Fibroblast of lung (primary cell): Measurements from ENCODE around the gene PCYT1A. TPM values are rescaled to one million over a fixed set of nuclear protein-coding genes. Genes with fewer than 3 reads are reported as not detected.

Experiments used
- DNase-seq, 2 donors: peaks; one replicate each; pipeline versions ENCODE4 v3.0.0 to v3.0.0-alpha.2; 2010; ENCODE audit warnings: low read depth in 2 of 2
- H2AFZ ChIP-seq: 2 replicates; pipeline ENCODE4 v1.5.1; 2012; ENCODE audit warnings: low read length, control low read depth, inconsistent platforms
- H3K27ac ChIP-seq: 2 replicates; pipeline ENCODE4 v1.5.1; 2011; ENCODE audit warnings: low read length, control low read depth; ENCODE audit not compliant: insufficient read depth
- H3K27me3 ChIP-seq: 2 replicates; pipeline ENCODE4 v1.5.1; 2011; ENCODE audit warnings: mild to moderate bottlenecking, low read length; ENCODE audit not compliant: control insufficient read depth, insufficient read depth
- H3K36me3 ChIP-seq: 2 replicates; pipeline ENCODE4 v1.5.1; 2011; ENCODE audit warnings: low read length; ENCODE audit not compliant: control insufficient read depth, insufficient read depth
- H3K4me1 ChIP-seq: 2 replicates; pipeline ENCODE4 v1.5.1; 2011; ENCODE audit warnings: low read length; ENCODE audit not compliant: control insufficient read depth, insufficient read depth; ENCODE audit errors: extremely low read depth
- H3K4me2 ChIP-seq: 2 replicates; pipeline ENCODE4 v1.5.1; 2011; ENCODE audit warnings: low read length, control low read depth; ENCODE audit not compliant: insufficient read depth; ENCODE audit errors: extremely low read depth
- H3K4me3 ChIP-seq, 4 experiments: fragments of 200-600 bp in 1 of 4; sonication (generic) in 1 of 4; replicated peaks in 1 of 4; 2 replicates each; pipeline ENCODE4 v1.5.1; 2011 to 2016; ENCODE audit warnings: low read length in 4 of 4, low read depth in 3 of 4, mild to moderate bottlenecking in 3 of 4, control low read depth in 2 of 4, inconsistent platforms in 1 of 4, mixed read lengths in 1 of 4; ENCODE audit not compliant: insufficient read depth in 1 of 4; ENCODE audit errors: control extremely low read depth in 1 of 4
- H3K79me2 ChIP-seq: 2 replicates; pipeline ENCODE4 v1.5.1; 2012; ENCODE audit warnings: mild to moderate bottlenecking, low read length, inconsistent platforms; ENCODE audit not compliant: control insufficient read depth, insufficient read depth
- H3K9ac ChIP-seq: 2 replicates; pipeline ENCODE4 v1.5.1; 2011; ENCODE audit warnings: mild to moderate bottlenecking, low read length, control low read depth; ENCODE audit not compliant: insufficient read depth
- H3K9me3 ChIP-seq: 2 replicates; pipeline ENCODE4 v1.5.1; 2012; ENCODE audit warnings: low read depth, low read length; ENCODE audit not compliant: control insufficient read depth, insufficient read depth
- H4K20me1 ChIP-seq: 2 replicates; pipeline ENCODE4 v1.5.1; 2011; ENCODE audit warnings: low read length; ENCODE audit not compliant: control insufficient read depth, insufficient read depth; ENCODE audit errors: extremely low read depth
- EZH2 ChIP-seq: IDR thresholded peaks from 2 replicates; pipeline ENCODE4 v1.5.1; 2012; ENCODE audit warnings: low read length, control low read depth, mild to moderate bottlenecking; ENCODE audit errors: missing control alignments
- polyA plus RNA-seq, 2 donors: library from polyadenylated mRNA; depleted of rRNA in 1 of 2; stranded (reverse) in 1 of 2; unstranded in 1 of 2; fragments of >200 nt; gene quantifications; 2 replicates each; pipeline ENCODE4 v1.2.1, GENCODE V29; 2011 to 2012; ENCODE audit warnings: missing spikeins in 1 of 2
- total RNA-seq: library from RNA; depleted of rRNA; stranded (reverse); fragments of >200 nt; gene quantifications from 2 replicates; pipeline ENCODE4 v1.2.1, GENCODE V29; 2014
- TF ChIP-seq, protein P1 (sequence below), 2 donors: IDR thresholded peaks in 1 of 2; conservative IDR thresholded peaks in 1 of 2; 1 replicate in 1 of 2; 2 replicates in 1 of 2; pipeline ENCODE4 v1.5.1; 2011 to 2012; ENCODE audit warnings: low read length in 2 of 2, control low read depth in 1 of 2, inconsistent platforms in 1 of 2, low read depth in 1 of 2, mild to moderate bottlenecking in 1 of 2

PCYT1A gene
- total and polyA plus RNA-seq, 2 donors (not counting 1 experiment from before 2014, with no cell fraction given): 68.9 to 73.8 TPM

GRCh38 chr3:196192524-196193051 lies 94.9 kb downstream of the PCYT1A start:
- H3K9me3 ChIP-seq: no peaks in the 10 kb centered on the region
- no peak overlapping the region for H2AFZ ChIP-seq
- no peak overlapping the region for H3K9ac ChIP-seq
- H3K4me2 ChIP-seq: no peak overlapping the region
- H3K36me3 ChIP-seq: no peaks in the 10 kb centered on the region
- DNase-seq: no peak
- no peaks in the 10 kb centered on the region for H3K4me1 ChIP-seq
- H3K27ac ChIP-seq: no peak overlapping the region
- no peaks in the 10 kb centered on the region for H3K27me3 ChIP-seq
- H3K79me2 ChIP-seq: no peaks in the 10 kb centered on the region
- H3K4me3 ChIP-seq: no peak overlapping the region
- TF ChIP-seq, protein P1, sequence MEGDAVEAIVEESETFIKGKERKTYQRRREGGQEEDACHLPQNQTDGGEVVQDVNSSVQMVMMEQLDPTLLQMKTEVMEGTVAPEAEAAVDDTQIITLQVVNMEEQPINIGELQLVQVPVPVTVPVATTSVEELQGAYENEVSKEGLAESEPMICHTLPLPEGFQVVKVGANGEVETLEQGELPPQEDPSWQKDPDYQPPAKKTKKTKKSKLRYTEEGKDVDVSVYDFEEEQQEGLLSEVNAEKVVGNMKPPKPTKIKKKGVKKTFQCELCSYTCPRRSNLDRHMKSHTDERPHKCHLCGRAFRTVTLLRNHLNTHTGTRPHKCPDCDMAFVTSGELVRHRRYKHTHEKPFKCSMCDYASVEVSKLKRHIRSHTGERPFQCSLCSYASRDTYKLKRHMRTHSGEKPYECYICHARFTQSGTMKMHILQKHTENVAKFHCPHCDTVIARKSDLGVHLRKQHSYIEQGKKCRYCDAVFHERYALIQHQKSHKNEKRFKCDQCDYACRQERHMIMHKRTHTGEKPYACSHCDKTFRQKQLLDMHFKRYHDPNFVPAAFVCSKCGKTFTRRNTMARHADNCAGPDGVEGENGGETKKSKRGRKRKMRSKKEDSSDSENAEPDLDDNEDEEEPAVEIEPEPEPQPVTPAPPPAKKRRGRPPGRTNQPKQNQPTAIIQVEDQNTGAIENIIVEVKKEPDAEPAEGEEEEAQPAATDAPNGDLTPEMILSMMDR (conservative IDR thresholded peaks at IDR 0.05 in 1 of 2, IDR thresholded peaks at IDR 0.05 in 1 of 2; ENCODE audit: low read depth in 1 of 2, low read length in 2 of 2): no peak
- TF ChIP-seq EZH2: no peak
- H4K20me1 ChIP-seq: no peaks in the 10 kb centered on the region

DNA sequence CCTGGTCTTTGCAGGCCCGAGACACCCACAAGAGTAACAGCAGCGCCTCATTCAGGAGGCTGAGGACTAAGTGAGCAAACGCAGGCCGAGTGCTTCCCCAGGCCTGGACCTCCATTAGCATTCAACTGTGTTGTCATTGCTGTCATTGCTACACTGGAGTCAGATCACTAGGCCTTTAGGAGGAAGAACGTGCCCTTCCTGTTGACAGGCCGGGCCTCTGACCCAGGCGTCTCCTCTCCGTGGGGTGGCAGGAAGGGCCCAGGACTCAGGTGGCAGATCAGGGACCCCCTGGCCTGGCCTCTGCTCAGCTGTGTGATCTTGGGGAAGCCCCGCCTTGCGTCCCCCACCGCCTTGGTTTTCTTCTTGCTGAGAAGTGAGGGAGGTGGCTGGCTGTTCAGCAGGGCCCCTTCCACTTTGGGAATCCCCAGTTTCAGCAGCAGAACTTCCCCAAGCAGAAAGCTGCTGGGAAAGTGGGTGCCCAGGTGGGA lies 95.4 kb downstream of the PCYT1A start:
- Histone ChIP-seq H3K9me3 (no peaks in the 10 kb centered on the region), H3K4me1 (no peaks in the 10 kb centered on the region), H4K20me1 (no peaks in the 10 kb centered on the region), H3K9ac (no peak overlapping the region), H3K4me3 (no peak overlapping the region), H3K27me3 (no peaks in the 10 kb centered on the region), H3K4me2 (no peak overlapping the region), H2AFZ (no peak overlapping the region), H3K27ac (no peak overlapping the region), H3K79me2 (no peaks in the 10 kb centered on the region), H3K36me3 (no peaks in the 10 kb centered on the region)
- TF ChIP-seq EZH2: no peak
- TF ChIP-seq, protein P1 (conservative IDR thresholded peaks at IDR 0.05 in 1 of 2, IDR thresholded peaks at IDR 0.05 in 1 of 2; ENCODE audit: low read depth in 1 of 2, low read length in 2 of 2): no peak
- no peak for DNase-seq

- no peak overlapping the region for H3K4me3 ChIP-seq
- no peak for TF ChIP-seq EZH2
- TF ChIP-seq, protein P1 (conservative IDR thresholded peaks at IDR 0.05 in 1 of 2, IDR thresholded peaks at IDR 0.05 in 1 of 2; ENCODE audit: low read depth in 1 of 2, low read length in 2 of 2): no peak
- no peak overlapping the region for H3K27ac ChIP-seq
- no peak overlapping the region for H3K4me2 ChIP-seq
- H3K9me3 ChIP-seq: no peaks in the 10 kb centered on the region
- H2AFZ ChIP-seq: no peak overlapping the region
- DNase-seq: no peak
- H3K9ac ChIP-seq: no peak overlapping the region
- no peaks in the 10 kb centered on the region for H3K4me1 ChIP-seq
- no peaks in the 10 kb centered on the region for H3K79me2 ChIP-seq
- no peaks in the 10 kb centered on the region for H3K27me3 ChIP-seq
- no peaks in the 10 kb centered on the region for H3K36me3 ChIP-seq
- H4K20me1 ChIP-seq: no peaks in the 10 kb centered on the region
Measured at GRCh38 chr3:196189566-196190347, 97.8 kb downstream of the PCYT1A start.
